Occipital lobe (tissue), 2 donors: Measurements from ENCODE around the gene CEBPG. TPM values are rescaled to one million over a fixed set of nuclear protein-coding genes. Genes with fewer than 3 reads are reported as not detected.

ENCODE experiments used
- DNase-seq: peaks from one replicate; lab custom pipeline; 2025; lab: John Stamatoyannopoulos, UW
- total RNA-seq: library from RNA; depleted of rRNA; stranded (reverse); fragments of >200 nt; gene quantifications from one replicate; pipeline ENCODE4 v1.2.3, GENCODE V29; 2014

CEBPG gene
- total RNA-seq, 1 donor from 2014 or later: 57.2 TPM

- DNase-seq: no peak
Observed at GRCh38 chr19:33382006-33382405, 8.5 kb downstream of the CEBPG start.

GRCh38 chr19:33382982-33383381 is 9.5 kb downstream of the CEBPG start:
- DNase-seq: no peak

GRCh38 chr19:33383720-33384292 is 10.3 kb downstream of the CEBPG start:
- no peak for DNase-seq

- no peak for DNase-seq
Observed at GRCh38 chr19:33384983-33385382, 11.5 kb downstream of the CEBPG start.

- DNase-seq: peak; percentile 41
Observed at GRCh38 chr19:33385956-33386355, 12.4 kb downstream of the CEBPG start.

- no peak for DNase-seq
Observed at GRCh38 chr19:33386361-33386858, 12.9 kb downstream of the CEBPG start.

- no peak for DNase-seq
Observed at GRCh38 chr19:33387351-33388230, 14.1 kb downstream of the CEBPG start.

GRCh38 chr19:33388231-33388724 is 14.8 kb downstream of the CEBPG start:
- no peak for DNase-seq

GRCh38 chr19:33388725-33389420 is 15.4 kb downstream of the CEBPG start:
- DNase-seq: no peak

- no peak for DNase-seq
Observed at GRCh38 chr19:33389421-33390100, 16.1 kb downstream of the CEBPG start.

GRCh38 chr19:33390101-33390907 is 16.8 kb downstream of the CEBPG start:
- DNase-seq: peak; percentile 50

- DNase-seq: no peak
Observed at GRCh38 chr19:33390908-33391630, 17.6 kb downstream of the CEBPG start.

- DNase-seq: no peak
Observed at GRCh38 chr19:33391631-33392249, 18.2 kb downstream of the CEBPG start.

GRCh38 chr19:33392341-33393285 is 19.1 kb downstream of the CEBPG start:
- no peak for DNase-seq

GRCh38 chr19:33393286-33394005 is 19.9 kb downstream of the CEBPG start:
- no peak for DNase-seq

GRCh38 chr19:33394006-33394722 is 20.7 kb downstream of the CEBPG start:
- no peak for DNase-seq
